ENCODE data around the gene DNAJB8.

DNAJB8 gene

GRCh38 chr3:128466840-128467541 lies at the start of gene DNAJB8:
DNAJB8 (minus strand) TSS chr3:128466890; CDS start chr3:128463245, 3,645 bp downstream.
- FAIRE-seq, result no peak

- no peak for FAIRE-seq
These were observed 49.3 kb upstream of the DNAJB8 start for GRCh38 chr3:128515967-128516366.

GRCh38 chr3:128508852-128509251 lies 42.2 kb upstream of the DNAJB8 start:
- FAIRE-seq, result no peak

GRCh38 chr3:128506754-128507153 lies 40.1 kb upstream of the DNAJB8 start:
- no peak for FAIRE-seq

GRCh38 chr3:128505771-128506170 lies 39.1 kb upstream of the DNAJB8 start:
- FAIRE-seq, result no peak

- FAIRE-seq, result no peak
These were observed 38.5 kb upstream of the DNAJB8 start for GRCh38 chr3:128504963-128505730.

- FAIRE-seq, result no peak
These were observed 37.8 kb upstream of the DNAJB8 start for GRCh38 chr3:128504533-128504915.

GRCh38 chr3:128503751-128504532 lies 37.3 kb upstream of the DNAJB8 start:
- FAIRE-seq, result no peak

- FAIRE-seq, result no peak
These were observed 36.5 kb upstream of the DNAJB8 start for GRCh38 chr3:128503164-128503651.

- no peak for FAIRE-seq
These were observed 36.0 kb upstream of the DNAJB8 start for GRCh38 chr3:128502712-128503111.

- no peak for FAIRE-seq
These were observed 34.7 kb upstream of the DNAJB8 start for GRCh38 chr3:128501431-128501830.

- FAIRE-seq, result no peak
These were observed 33.9 kb upstream of the DNAJB8 start for GRCh38 chr3:128500556-128500955.

- FAIRE-seq, result no peak
These were observed 33.1 kb upstream of the DNAJB8 start for GRCh38 chr3:128499724-128500275.

- FAIRE-seq, result no peak
These were observed 32.3 kb upstream of the DNAJB8 start for GRCh38 chr3:128498901-128499530.

- FAIRE-seq, result no peak
These were observed 31.5 kb upstream of the DNAJB8 start for GRCh38 chr3:128498127-128498626.

GRCh38 chr3:128497305-128498126 lies 30.8 kb upstream of the DNAJB8 start:
- no peak for FAIRE-seq

- FAIRE-seq, result no peak
These were observed 30.1 kb upstream of the DNAJB8 start for GRCh38 chr3:128496602-128497304.

GRCh38 chr3:128496019-128496601 lies 29.4 kb upstream of the DNAJB8 start:
- FAIRE-seq, result no peak

- no peak for FAIRE-seq
These were observed 28.8 kb upstream of the DNAJB8 start for GRCh38 chr3:128495435-128495970.

- FAIRE-seq, result no peak
These were observed 27.6 kb upstream of the DNAJB8 start for GRCh38 chr3:128494367-128494650.

Data from islet of Langerhans (tissue), 1 donor.